ENCODE results near the gene CEBPB.

CEBPB gene

DNA sequence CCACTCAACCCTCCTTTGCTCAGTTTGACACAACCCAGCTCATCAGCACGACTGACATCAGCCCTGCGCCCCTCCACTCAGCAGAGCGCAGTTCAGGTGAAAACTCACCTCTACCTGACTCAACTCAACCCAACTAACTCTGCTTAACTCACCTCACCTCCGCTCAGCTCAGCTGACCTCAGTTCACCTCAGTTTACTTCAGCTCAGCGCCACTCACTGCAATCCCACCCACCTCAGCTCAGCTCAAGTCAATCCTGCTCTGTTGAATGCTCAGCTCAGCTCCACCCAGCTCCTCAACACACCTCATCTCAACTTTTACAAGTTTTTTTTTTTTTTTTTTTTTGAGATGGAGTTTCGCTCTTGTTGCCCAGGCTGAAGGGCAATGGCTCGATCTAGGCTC is 39.6 kb downstream of the CEBPB start:
- no peaks in the 10 kb centered on the region for H3K27me3 ChIP-seq (ENCODE audit: control insufficient read depth in 1 of 2, insufficient read depth in 2 of 2, low read length in 2 of 2)
- no peak overlapping the region for H3K4me3 ChIP-seq (ENCODE audit: low read depth in 1 of 2, low read length in 2 of 2)
- H3K9ac ChIP-seq (ENCODE audit: low read depth in 1 of 2, low read length in 2 of 2): no peak overlapping the region
- no peaks in the 10 kb centered on the region for H3K4me1 ChIP-seq (ENCODE audit: control insufficient read depth in 1 of 2, insufficient read depth in 2 of 2, low read length in 2 of 2)
- no peak overlapping the region for H3K27ac ChIP-seq (ENCODE audit: low read depth, low read length)
- no peaks in the 10 kb centered on the region for H3K36me3 ChIP-seq (ENCODE audit: control insufficient read depth in 1 of 2, insufficient read depth in 2 of 2, low read length in 2 of 2)
- H3K9me3 ChIP-seq (ENCODE audit: control insufficient read depth in 1 of 2, low read length in 2 of 2): no peaks in the 10 kb centered on the region

DNA sequence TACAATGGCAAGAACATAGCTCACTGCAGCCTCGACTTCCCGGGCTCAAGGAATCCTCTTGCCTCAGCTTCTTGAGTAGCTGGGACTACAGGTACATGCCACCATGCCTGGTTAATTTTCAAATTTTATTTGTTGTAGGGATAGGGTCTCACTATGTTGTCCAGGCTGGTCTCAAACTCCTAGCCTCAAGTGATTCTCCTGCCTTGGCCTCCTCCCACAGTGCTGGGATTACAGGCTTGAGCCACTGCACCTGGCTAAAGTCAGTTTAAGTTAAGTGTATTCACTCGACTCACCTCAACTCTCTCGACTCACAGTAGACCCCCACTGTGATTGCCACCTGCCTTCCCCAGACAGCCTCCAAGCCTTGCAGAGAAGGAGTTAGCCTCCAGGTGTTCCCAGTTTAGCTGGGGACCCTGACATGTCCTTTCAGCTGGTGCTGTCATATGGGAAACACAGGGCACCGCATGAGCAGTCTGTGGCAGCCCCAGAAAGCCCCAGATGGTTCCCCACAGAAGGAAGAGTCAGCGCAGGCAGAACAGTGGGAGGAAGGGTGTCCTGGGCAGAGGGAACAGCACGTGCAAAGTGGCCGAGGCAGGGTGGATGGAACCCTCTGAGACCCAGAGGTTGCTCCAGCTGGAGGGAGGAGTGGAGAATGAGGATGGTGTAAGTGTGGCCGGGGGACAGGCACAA is 40.4 kb downstream of the CEBPB start:
- no peaks in the 10 kb centered on the region for H3K27me3 ChIP-seq (ENCODE audit: control insufficient read depth in 1 of 2, insufficient read depth in 2 of 2, low read length in 2 of 2)
- H3K36me3 ChIP-seq (ENCODE audit: control insufficient read depth in 1 of 2, insufficient read depth in 2 of 2, low read length in 2 of 2): no peaks in the 10 kb centered on the region
- H3K4me3 ChIP-seq (ENCODE audit: low read depth in 1 of 2, low read length in 2 of 2): no peak overlapping the region
- no peaks in the 10 kb centered on the region for H3K4me1 ChIP-seq (ENCODE audit: control insufficient read depth in 1 of 2, insufficient read depth in 2 of 2, low read length in 2 of 2)
- H3K9me3 ChIP-seq (ENCODE audit: control insufficient read depth in 1 of 2, low read length in 2 of 2): no peaks in the 10 kb centered on the region
- H3K27ac ChIP-seq (ENCODE audit: low read depth, low read length): no peak overlapping the region
- no peak overlapping the region for H3K9ac ChIP-seq (ENCODE audit: low read depth in 1 of 2, low read length in 2 of 2)

DNA sequence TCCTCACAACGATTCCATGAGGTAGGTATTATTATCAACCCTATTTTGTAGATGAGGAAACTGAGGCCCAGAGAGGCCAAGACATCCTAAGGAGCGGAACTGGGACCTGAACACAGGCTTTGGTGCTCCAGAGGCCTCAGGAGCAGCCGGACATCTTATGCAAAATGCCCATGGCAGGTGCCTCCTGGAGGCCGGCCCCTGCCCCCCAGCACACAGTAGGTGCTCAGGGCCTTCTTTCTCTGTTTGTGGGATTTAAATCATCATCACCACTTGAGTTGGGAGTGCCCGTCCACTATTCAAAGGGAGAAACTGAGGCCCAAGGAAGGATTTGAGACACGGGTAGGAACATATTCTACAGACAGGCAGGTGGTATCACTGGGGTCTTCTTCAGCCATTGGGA is 41.2 kb downstream of the CEBPB start:
- Histone ChIP-seq H3K4me3 (ENCODE audit: low read depth in 1 of 2, low read length in 2 of 2) (no peak overlapping the region), H3K4me1 (ENCODE audit: control insufficient read depth in 1 of 2, insufficient read depth in 2 of 2, low read length in 2 of 2) (no peaks in the 10 kb centered on the region), H3K27ac (ENCODE audit: low read depth, low read length) (no peak overlapping the region), H3K36me3 (ENCODE audit: control insufficient read depth in 1 of 2, insufficient read depth in 2 of 2, low read length in 2 of 2) (no peaks in the 10 kb centered on the region), H3K27me3 (ENCODE audit: control insufficient read depth in 1 of 2, insufficient read depth in 2 of 2, low read length in 2 of 2) (no peaks in the 10 kb centered on the region), H3K9me3 (ENCODE audit: control insufficient read depth in 1 of 2, low read length in 2 of 2) (no peaks in the 10 kb centered on the region), H3K9ac (ENCODE audit: low read depth in 1 of 2, low read length in 2 of 2) (no peak overlapping the region)

DNA sequence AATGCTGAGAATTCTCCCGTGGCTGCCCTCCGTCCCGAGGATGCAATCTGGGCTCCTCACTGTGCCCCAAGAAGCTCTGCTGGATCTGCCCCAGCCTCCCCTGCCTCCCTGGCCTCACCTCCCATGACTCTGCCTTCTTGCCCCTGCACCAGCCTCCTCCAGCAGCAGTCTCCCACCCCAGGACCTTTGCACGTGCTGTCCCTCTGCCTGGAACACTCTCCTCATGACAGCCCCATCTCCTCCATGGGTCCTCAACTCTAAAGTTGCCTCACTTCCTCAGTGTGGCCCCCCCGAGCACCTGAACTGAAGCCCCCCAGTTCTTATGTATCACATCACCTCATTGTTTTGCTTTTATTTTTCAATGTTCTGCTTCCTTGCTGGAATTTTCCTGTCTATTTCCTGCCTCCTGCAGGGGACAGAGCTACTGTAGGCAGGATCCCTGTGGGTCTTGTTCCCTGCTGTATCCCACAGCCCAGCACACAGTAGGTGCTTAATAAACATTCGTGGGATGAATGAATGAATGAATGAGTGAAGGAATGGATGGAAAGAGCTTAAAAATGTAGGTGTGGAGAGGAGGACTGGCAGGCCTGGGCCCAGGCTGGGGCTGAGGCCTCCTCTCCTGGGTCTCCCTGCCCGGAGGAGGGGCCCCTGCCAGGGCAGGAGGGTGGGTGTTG is 42.2 kb downstream of the CEBPB start:
- Histone ChIP-seq H3K4me3 (ENCODE audit: low read depth in 1 of 2, low read length in 2 of 2) (no peak overlapping the region), H3K4me1 (ENCODE audit: control insufficient read depth in 1 of 2, insufficient read depth in 2 of 2, low read length in 2 of 2) (no peaks in the 10 kb centered on the region), H3K27ac (ENCODE audit: low read depth, low read length) (no peak overlapping the region), H3K36me3 (ENCODE audit: control insufficient read depth in 1 of 2, insufficient read depth in 2 of 2, low read length in 2 of 2) (no peaks in the 10 kb centered on the region), H3K27me3 (ENCODE audit: control insufficient read depth in 1 of 2, insufficient read depth in 2 of 2, low read length in 2 of 2) (no peaks in the 10 kb centered on the region), H3K9me3 (ENCODE audit: control insufficient read depth in 1 of 2, low read length in 2 of 2) (no peaks in the 10 kb centered on the region), H3K9ac (ENCODE audit: low read depth in 1 of 2, low read length in 2 of 2) (no peak overlapping the region)

DNA sequence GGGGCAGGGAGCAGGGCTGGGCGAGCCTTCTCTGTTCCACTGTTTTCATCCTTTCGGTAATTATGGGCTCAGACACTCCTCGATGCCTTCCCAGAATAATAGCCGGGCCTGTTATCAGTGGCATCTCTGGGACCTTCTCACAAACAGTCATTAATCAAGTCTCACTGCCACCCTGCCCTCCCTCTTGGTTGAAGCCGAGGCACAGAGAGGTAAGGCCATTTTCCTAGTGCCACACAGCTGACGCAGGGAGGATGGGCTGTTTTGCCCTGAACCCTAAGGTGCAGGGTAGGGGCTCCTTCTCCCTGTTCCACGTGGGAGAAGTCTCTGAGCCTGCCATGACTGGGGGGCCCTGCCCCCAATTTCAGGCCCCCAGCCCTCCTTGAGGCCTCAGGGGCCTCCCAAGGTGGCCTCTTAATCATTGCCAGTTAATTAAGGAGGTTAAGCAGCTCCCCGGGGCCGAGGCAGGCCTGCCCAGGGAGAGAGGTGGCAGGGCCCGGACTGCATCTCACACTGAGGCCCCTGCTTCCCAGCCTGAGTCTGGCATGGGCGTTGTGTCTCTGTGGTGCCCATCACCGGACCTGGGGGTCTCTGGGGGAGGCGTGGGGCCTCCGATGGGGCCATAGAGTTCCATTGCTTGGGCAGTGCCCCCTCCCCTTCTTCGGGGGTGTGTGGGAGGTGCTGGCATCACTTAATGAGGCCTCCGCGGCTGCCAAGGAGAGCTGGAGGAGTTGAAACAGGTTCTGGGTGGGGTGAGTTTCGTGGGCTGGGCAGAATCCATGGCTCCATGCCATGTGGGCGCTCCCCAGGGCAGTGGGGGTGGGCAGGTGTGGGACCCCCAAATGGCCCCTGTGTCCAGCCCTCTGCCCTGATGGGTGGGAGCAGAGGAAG is 42.9 kb downstream of the CEBPB start:
- H3K9ac ChIP-seq (ENCODE audit: low read depth in 1 of 2, low read length in 2 of 2): no peak overlapping the region
- no peaks in the 10 kb centered on the region for H3K9me3 ChIP-seq (ENCODE audit: control insufficient read depth in 1 of 2, low read length in 2 of 2)
- H3K27me3 ChIP-seq (ENCODE audit: control insufficient read depth in 1 of 2, insufficient read depth in 2 of 2, low read length in 2 of 2): no peaks in the 10 kb centered on the region
- no peak overlapping the region for H3K27ac ChIP-seq (ENCODE audit: low read depth, low read length)
- H3K36me3 ChIP-seq (ENCODE audit: control insufficient read depth in 1 of 2, insufficient read depth in 2 of 2, low read length in 2 of 2): no peaks in the 10 kb centered on the region
- no peak overlapping the region for H3K4me3 ChIP-seq (ENCODE audit: low read depth in 1 of 2, low read length in 2 of 2)
- H3K4me1 ChIP-seq (ENCODE audit: control insufficient read depth in 1 of 2, insufficient read depth in 2 of 2, low read length in 2 of 2): no peaks in the 10 kb centered on the region

DNA sequence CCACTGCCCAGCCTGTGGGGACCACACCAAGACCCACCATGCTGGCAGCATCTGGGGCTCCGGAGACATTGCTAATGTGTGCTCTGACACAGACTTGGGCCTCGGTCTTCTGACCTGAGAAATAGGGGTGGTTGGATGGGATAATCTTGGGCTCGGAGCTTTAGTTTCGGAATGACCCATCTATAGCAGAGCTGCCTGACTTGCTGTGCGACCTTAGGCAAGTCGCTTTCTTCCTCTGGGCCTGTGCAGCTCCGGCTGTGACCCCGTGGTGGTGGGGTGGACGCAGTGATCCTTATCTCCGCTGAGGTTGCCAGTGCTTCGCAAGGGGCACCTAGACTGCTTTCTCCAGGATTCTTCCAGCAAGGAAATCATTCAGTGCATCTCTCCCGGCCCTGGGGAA is 43.7 kb downstream of the CEBPB start:
- Histone ChIP-seq H3K9ac (ENCODE audit: low read depth in 1 of 2, low read length in 2 of 2) (no peak overlapping the region), H3K27ac (ENCODE audit: low read depth, low read length) (no peak overlapping the region), H3K27me3 (ENCODE audit: control insufficient read depth in 1 of 2, insufficient read depth in 2 of 2, low read length in 2 of 2) (no peaks in the 10 kb centered on the region), H3K4me1 (ENCODE audit: control insufficient read depth in 1 of 2, insufficient read depth in 2 of 2, low read length in 2 of 2) (no peaks in the 10 kb centered on the region), H3K36me3 (ENCODE audit: control insufficient read depth in 1 of 2, insufficient read depth in 2 of 2, low read length in 2 of 2) (no peaks in the 10 kb centered on the region), H3K4me3 (ENCODE audit: low read depth in 1 of 2, low read length in 2 of 2) (no peak overlapping the region), H3K9me3 (ENCODE audit: control insufficient read depth in 1 of 2, low read length in 2 of 2) (no peaks in the 10 kb centered on the region)

DNA sequence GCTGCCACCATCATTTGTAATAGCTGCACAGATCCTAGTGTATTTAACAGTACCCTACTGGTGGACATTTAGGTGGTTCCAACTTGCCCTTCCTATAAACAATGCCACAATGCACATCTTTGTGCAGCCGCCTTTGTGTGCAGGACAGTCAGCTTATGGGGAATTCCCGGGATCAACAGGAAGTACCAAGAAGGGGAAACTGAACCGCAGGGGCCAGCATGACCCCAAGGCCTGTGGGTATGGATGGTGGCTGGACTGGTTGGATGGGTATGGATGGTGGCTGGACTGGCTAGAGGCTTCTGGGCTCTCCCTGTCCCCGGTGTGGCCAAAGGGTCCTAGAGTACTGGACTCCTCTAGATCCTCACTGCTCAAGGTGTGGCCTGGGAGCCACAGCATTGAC is 46.7 kb downstream of the CEBPB start:
- Histone ChIP-seq H3K4me1 (ENCODE audit: control insufficient read depth in 1 of 2, insufficient read depth in 2 of 2, low read length in 2 of 2) (no peaks in the 10 kb centered on the region), H3K27ac (ENCODE audit: low read depth, low read length) (no peak overlapping the region), H3K9me3 (ENCODE audit: control insufficient read depth in 1 of 2, low read length in 2 of 2) (no peaks in the 10 kb centered on the region), H3K4me3 (ENCODE audit: low read depth in 1 of 2, low read length in 2 of 2) (no peak overlapping the region), H3K36me3 (ENCODE audit: control insufficient read depth in 1 of 2, insufficient read depth in 2 of 2, low read length in 2 of 2) (no peaks in the 10 kb centered on the region), H3K9ac (ENCODE audit: low read depth in 1 of 2, low read length in 2 of 2) (no peak overlapping the region), H3K27me3 (ENCODE audit: control insufficient read depth in 1 of 2, insufficient read depth in 2 of 2, low read length in 2 of 2) (no peaks in the 10 kb centered on the region)

DNA sequence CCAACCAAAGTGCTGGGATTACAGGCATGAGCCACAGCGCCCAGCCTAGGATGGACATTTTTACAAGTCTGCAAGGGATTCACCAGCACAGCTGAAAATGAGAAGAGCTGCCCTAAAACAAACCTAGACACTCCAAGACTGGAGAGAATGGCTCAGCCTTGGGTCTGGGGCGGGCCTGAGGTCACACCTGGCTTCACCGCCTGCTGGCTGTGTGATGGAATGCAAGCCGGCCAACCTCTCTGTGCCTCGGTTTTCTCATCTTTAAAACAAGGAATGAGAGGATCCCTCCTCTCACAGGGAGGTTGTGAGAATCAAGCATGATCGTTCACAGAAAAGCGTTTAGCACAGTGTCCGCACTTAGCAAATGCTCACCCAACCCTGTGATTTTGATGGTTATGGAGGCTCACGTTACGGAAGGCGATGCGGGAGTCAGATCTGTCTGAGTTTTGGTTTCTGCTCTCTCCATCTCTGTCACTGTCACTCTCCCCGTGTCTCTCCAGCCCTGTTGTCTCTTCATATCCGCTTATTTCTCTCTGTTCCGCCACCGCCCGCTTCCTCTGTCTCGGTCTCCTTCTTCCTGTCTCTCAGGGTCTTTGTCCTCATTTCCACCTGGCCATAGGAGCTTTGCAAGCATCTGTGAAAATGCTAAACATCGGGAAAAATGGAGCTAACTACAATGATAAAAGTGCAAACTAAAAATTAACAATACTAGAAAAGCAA is 47.6 kb downstream of the CEBPB start:
- Histone ChIP-seq H3K36me3 (ENCODE audit: control insufficient read depth in 1 of 2, insufficient read depth in 2 of 2, low read length in 2 of 2) (no peaks in the 10 kb centered on the region), H3K27me3 (ENCODE audit: control insufficient read depth in 1 of 2, insufficient read depth in 2 of 2, low read length in 2 of 2) (no peaks in the 10 kb centered on the region), H3K27ac (ENCODE audit: low read depth, low read length) (no peak overlapping the region), H3K9me3 (ENCODE audit: control insufficient read depth in 1 of 2, low read length in 2 of 2) (no peaks in the 10 kb centered on the region), H3K4me3 (ENCODE audit: low read depth in 1 of 2, low read length in 2 of 2) (no peak overlapping the region), H3K9ac (ENCODE audit: low read depth in 1 of 2, low read length in 2 of 2) (no peak overlapping the region), H3K4me1 (ENCODE audit: control insufficient read depth in 1 of 2, insufficient read depth in 2 of 2, low read length in 2 of 2) (peaks cover 6 to 7% of the 10 kb centered on the region in 2 donors)

DNA sequence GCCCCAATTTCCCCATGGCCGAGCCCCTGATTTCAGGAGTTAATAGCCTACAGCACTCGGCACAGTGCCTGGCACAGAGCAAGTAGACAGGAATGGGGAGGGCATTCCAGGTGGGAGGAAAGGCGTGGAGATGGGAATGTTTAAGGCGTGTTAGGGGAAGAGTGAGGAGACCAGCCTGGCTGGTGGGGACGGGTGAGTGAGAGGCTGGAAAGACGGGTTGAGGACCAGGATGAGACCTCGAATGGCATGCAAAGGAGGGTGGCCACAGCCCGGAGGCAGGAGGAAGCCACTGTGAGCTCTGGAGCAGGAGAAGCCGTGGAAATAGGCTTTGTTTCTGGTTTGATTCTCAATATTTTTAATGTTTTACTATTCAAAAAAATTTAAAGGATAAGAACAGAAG is 49.5 kb downstream of the CEBPB start:
- Histone ChIP-seq H3K4me1 (ENCODE audit: control insufficient read depth in 1 of 2, insufficient read depth in 2 of 2, low read length in 2 of 2) (peaks cover 10 to 17% of the 10 kb centered on the region in 2 donors), H3K9ac (ENCODE audit: low read depth in 1 of 2, low read length in 2 of 2) (no peak overlapping the region), H3K27me3 (ENCODE audit: control insufficient read depth in 1 of 2, insufficient read depth in 2 of 2, low read length in 2 of 2) (no peaks in the 10 kb centered on the region), H3K4me3 (ENCODE audit: low read depth in 1 of 2, low read length in 2 of 2) (no peak overlapping the region), H3K27ac (ENCODE audit: low read depth, low read length) (no peak overlapping the region), H3K36me3 (ENCODE audit: control insufficient read depth in 1 of 2, insufficient read depth in 2 of 2, low read length in 2 of 2) (no peaks in the 10 kb centered on the region), H3K9me3 (ENCODE audit: control insufficient read depth in 1 of 2, low read length in 2 of 2) (no peaks in the 10 kb centered on the region)

DNA sequence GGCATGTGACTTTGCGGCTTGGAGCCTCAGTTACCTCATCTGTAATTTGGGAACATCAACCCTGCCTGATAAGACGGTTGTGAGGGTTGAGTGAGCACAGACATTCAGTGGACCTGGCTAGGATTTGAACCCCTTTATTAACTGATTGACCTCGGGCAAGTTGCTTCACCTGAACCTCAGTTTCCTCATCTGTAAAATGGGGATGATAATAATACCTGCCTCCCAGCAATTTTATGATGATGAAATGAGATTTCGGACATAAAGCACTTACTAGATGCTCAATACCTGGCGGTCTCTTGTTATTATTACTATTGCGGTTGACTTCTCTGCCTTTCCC is 51.5 kb downstream of the CEBPB start:
- Histone ChIP-seq H3K4me1 (ENCODE audit: control insufficient read depth in 1 of 2, insufficient read depth in 2 of 2, low read length in 2 of 2) (peaks cover 18 to 25% of the 10 kb centered on the region in 2 donors), H3K27ac (ENCODE audit: low read depth, low read length) (no peak overlapping the region), H3K4me3 (ENCODE audit: low read depth in 1 of 2, low read length in 2 of 2) (no peak overlapping the region), H3K9ac (ENCODE audit: low read depth in 1 of 2, low read length in 2 of 2) (no peak overlapping the region), H3K9me3 (ENCODE audit: control insufficient read depth in 1 of 2, low read length in 2 of 2) (no peaks in the 10 kb centered on the region), H3K36me3 (ENCODE audit: control insufficient read depth in 1 of 2, insufficient read depth in 2 of 2, low read length in 2 of 2) (no peaks in the 10 kb centered on the region), H3K27me3 (ENCODE audit: control insufficient read depth in 1 of 2, insufficient read depth in 2 of 2, low read length in 2 of 2) (no peaks in the 10 kb centered on the region)

Data from duodenal mucosa (tissue), 2 donors.